Brain microvascular endothelial cell (primary cell): ENCODE data around the gene PCCB.
A peak's percentile ranks its signal among the peaks of the same experiment; 100 is the strongest.

Experiments
- DNase-seq: peaks from one replicate; pipeline ENCODE4 v3.0.0-alpha.2; 2020
- H3K27ac ChIP-seq: fragments of 250-450 bp; sonication (Bioruptor Pico); 2 replicates; pipeline ENCODE4 v1.5.1; 2020; ENCODE audit warnings: mild to moderate bottlenecking, moderate library complexity
- H3K27me3 ChIP-seq: fragments of 250-450 bp; sonication (Bioruptor Pico); replicated peaks from 2 replicates; pipeline ENCODE4 v1.5.1; 2020; ENCODE audit warnings: mild to moderate bottlenecking
- H3K36me3 ChIP-seq: fragments of 250-450 bp; sonication (Bioruptor Pico); replicated peaks from 2 replicates; pipeline ENCODE4 v1.5.1; 2020; ENCODE audit warnings: mild to moderate bottlenecking
- H3K4me3 ChIP-seq: 2 replicates; pipeline ENCODE4 v1.5.1; 2011; ENCODE audit warnings: low read depth, mild to moderate bottlenecking, control low read depth, low read length, moderate library complexity
- in situ Hi-C: cut with HindIII; loops from 2 replicates; pipeline ENCODE4 v1.10.0; 2017; ENCODE audit warnings: low sequenced_read_pairs, low pct_ligation_motif_present
- TF ChIP-seq, protein P1 (sequence below): IDR thresholded peaks from 2 replicates; pipeline ENCODE4 v1.5.1; 2011; ENCODE audit warnings: low read depth, mild to moderate bottlenecking, moderate library complexity, low read length, control low read depth, inconsistent platforms; ENCODE audit errors: missing control alignments

The PCCB gene

DNA sequence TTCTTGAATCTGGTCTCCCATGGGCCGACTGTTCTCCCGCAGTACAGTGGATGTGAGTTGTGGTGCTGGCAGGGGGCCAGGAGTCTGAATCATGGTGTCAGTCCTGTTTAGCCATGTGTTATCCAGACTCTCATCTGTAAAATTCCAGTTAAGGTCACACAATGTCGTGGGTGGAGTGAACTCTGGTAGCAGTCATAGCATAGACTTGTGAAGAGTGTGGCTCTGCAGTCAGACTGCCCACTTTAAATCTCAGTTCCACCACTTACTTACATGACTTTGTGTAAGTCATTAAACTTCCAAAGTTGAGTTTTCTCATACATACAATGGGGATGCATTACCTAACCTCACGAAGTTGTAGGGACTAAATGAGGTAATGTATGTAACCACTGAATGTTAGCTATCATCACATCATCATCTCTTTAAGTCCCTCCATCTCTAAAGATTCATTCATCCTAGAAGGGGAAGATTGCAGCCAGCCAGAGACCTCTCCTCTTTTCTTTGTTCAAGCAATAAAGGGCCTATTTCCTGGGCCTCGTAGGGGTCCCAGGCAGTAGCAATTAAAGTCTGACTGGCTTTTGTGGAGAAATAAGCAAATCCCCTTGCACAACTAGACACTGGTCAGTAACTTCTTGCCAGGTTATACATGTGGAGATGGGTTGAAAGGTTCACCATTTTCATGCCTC lies 93.9 kb downstream of the PCCB start:
- no peaks in the 10 kb centered on the region for H3K27me3 ChIP-seq
- DNase-seq: peak; percentile 99
- TF ChIP-seq, protein P1, sequence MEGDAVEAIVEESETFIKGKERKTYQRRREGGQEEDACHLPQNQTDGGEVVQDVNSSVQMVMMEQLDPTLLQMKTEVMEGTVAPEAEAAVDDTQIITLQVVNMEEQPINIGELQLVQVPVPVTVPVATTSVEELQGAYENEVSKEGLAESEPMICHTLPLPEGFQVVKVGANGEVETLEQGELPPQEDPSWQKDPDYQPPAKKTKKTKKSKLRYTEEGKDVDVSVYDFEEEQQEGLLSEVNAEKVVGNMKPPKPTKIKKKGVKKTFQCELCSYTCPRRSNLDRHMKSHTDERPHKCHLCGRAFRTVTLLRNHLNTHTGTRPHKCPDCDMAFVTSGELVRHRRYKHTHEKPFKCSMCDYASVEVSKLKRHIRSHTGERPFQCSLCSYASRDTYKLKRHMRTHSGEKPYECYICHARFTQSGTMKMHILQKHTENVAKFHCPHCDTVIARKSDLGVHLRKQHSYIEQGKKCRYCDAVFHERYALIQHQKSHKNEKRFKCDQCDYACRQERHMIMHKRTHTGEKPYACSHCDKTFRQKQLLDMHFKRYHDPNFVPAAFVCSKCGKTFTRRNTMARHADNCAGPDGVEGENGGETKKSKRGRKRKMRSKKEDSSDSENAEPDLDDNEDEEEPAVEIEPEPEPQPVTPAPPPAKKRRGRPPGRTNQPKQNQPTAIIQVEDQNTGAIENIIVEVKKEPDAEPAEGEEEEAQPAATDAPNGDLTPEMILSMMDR: no peak
- H3K27ac ChIP-seq: peak overlapping the region; percentile 60
- in situ Hi-C loops: no loop called here
- no peak overlapping the region for H3K4me3 ChIP-seq
- H3K36me3 ChIP-seq: peaks cover 3% of the 10 kb centered on the region

DNA sequence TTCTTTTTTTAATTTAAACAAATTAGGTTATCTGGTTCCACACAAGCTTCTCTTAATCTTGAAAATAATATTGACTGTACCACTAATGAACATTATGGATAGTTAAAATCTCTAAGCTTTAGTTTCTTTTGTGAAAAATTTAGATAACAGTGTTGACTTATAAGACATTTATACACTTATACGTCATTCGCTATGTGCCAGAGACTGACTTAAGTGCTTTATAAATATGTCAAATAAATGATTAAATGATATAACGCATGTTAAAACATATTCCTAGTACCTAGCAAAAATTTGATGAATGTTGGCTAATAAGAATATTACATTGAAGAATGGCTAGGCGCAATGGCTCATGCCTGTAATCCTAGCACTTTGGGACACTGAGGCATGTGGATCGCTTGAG lies 96.3 kb downstream of the PCCB start:
- no peak for DNase-seq
- Histone ChIP-seq H3K27me3 (no peaks in the 10 kb centered on the region), H3K36me3 (no peaks in the 10 kb centered on the region), H3K4me3 (no peak overlapping the region), H3K27ac (no peak overlapping the region)
- in situ Hi-C loops: no loop called here
- TF ChIP-seq, protein P1: no peak

DNA sequence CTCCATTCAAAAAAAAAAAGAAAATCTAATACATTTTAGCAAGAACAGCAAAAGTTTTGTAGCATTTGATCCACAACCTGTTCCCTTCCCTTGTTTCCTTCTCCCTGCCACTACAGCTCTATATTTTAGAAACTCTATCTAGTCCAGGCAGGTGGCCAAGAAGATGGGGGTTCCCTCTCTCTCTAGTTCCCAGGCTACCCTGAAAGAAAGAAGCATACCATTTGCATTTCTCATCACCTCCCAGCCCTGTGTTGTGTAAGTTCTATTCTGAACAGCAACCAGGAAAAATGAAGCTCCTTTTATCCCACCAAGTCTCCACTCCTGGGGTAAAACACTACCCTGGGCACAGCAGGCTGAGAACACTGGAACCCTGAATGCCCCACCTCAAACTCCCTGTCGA lies 100.0 kb downstream of the PCCB start:
- Histone ChIP-seq H3K27ac (peak overlapping the region; percentile 87), H3K4me3 (no peak overlapping the region), H3K27me3 (no peaks in the 10 kb centered on the region), H3K36me3 (no peaks in the 10 kb centered on the region)
- TF ChIP-seq, protein P1: no peak
- peak; percentile 94 for DNase-seq
- in situ Hi-C loops: no loop called here

DNA sequence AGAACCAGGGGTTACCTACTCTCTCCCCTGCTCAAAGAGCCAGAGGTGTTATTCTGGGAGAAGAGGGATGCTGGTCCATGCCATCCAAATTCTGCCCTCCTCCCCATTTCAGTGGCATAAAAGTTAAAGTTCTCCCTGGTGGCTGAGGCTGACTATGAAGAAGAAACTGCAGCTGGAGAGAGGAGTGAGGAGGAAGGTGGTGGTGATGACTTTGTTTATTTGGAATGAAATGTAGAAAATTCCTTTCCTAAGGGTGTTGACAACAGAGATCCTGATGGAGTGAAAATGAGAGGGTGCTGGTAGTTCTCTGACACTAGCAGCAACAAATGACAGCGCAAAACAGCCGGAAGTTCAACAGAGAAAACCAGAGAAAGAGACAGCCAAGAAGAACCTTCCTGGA lies 100.4 kb downstream of the PCCB start:
- Histone ChIP-seq H3K36me3 (no peaks in the 10 kb centered on the region), H3K27me3 (no peaks in the 10 kb centered on the region), H3K4me3 (no peak overlapping the region), H3K27ac (peak overlapping the region; percentile 87)
- in situ Hi-C loops: no loop called here
- peak; percentile 57 for DNase-seq
- TF ChIP-seq, protein P1: no peak

DNA sequence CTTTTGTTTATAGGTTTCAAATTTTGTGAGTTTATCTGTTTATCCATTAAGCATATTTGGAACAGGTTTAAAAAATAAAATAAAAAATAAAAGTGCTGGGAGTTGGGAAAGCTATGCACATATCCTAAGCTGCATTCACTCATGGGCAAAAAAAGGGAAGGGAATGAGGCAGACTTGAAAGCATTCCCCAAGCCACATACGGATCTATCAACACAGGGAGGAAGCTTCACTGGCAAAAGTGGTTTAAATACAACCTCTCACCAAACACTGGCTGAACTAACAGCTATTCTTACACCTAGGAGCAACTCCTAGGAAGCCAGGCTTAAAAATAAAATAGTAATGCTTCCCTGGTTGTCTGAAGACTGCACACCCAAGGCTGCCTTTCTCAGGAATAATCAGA lies 101.2 kb downstream of the PCCB start:
- in situ Hi-C loops: no loop called here
- TF ChIP-seq, protein P1: no peak
- Histone ChIP-seq H3K36me3 (no peaks in the 10 kb centered on the region), H3K27ac (no peak overlapping the region), H3K4me3 (no peak overlapping the region), H3K27me3 (no peaks in the 10 kb centered on the region)
- no peak for DNase-seq

DNA sequence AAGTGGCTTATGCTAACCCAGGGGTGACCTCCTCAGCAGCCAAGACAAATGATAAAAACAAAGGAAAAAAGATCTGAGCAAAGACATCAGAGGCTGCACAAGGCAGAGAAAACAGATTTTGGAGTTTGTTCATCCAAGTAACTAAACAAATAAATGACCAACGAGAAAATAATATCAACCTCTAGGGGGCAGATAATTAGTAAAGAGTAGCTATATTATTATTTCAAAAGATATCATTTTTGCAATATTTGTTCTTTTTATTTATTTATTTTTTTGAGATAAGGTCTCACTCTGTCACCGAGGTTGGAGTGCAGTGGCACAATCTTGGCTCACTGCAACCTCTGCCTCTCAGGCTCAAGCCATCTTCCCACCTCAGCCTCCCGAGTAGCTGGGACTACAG lies 101.8 kb downstream of the PCCB start:
- in situ Hi-C loops: no loop called here
- TF ChIP-seq, protein P1: peak; percentile 7
- H3K36me3 ChIP-seq: no peaks in the 10 kb centered on the region
- H3K27ac ChIP-seq: no peak overlapping the region
- no peaks in the 10 kb centered on the region for H3K27me3 ChIP-seq
- H3K4me3 ChIP-seq: no peak overlapping the region
- no peak for DNase-seq
